SK-N-SH (cell line): Measurements from ENCODE around the gene EHD1. TPM values are rescaled to one million over a fixed set of nuclear protein-coding genes. Genes with fewer than 3 reads are reported as not detected.

ENCODE experiments used
- CTCF ChIA-PET: fragments of 300-600, 350-600 bp; formaldehyde crosslinking; extraction: SDS; loops from one replicate; lab custom pipeline; 2021; lab: Yijun Ruan, JAX
- POLR2A ChIA-PET: fragments of 350-600 bp; sonication (Branson Sonifier 250); formaldehyde crosslinking; extraction: SDS; loops from one replicate; lab custom pipeline; 2020; ENCODE audit warnings: antibody characterized with exemption, inconsistent platforms; lab: Yijun Ruan, JAX
- DNase-seq: peaks from one replicate; pipeline ENCODE4 v3.0.0; 2012
- H2AFZ ChIP-seq: fragments of 200-600 bp; sonication (generic); 2 replicates; pipeline ENCODE4 v1.8.1; 2016; ENCODE audit warnings: antibody characterized with exemption, mild to moderate bottlenecking, low read depth
- H3F3A ChIP-seq: fragments of 200-600 bp; sonication (generic); replicated peaks from 2 replicates; pipeline ENCODE3; 2016; ENCODE audit warnings: antibody characterized with exemption, mild to moderate bottlenecking; ENCODE audit not compliant: insufficient read depth
- H3K27ac ChIP-seq, 2 experiments: fragments of 200-500 bp in 1 of 2; fragments of 200-600 bp in 1 of 2; sonication (Bioruptor generic) in 1 of 2; sonication (generic), shearing (Covaris generic) in 1 of 2; 2 replicates each; pipeline versions ENCODE4 v1.5.1 to v1.6.1; 2014 to 2016; ENCODE audit warnings: low read depth in 2 of 2, inconsistent platforms in 1 of 2, low read length in 1 of 2, mild to moderate bottlenecking in 1 of 2, mixed read lengths in 1 of 2
- H3K27me3 ChIP-seq: fragments of 200-600 bp; sonication (generic), shearing (Covaris generic); 2 replicates; pipeline ENCODE4 v1.6.1; 2016; ENCODE audit warnings: mixed run types; ENCODE audit not compliant: insufficient read depth
- H3K36me3 ChIP-seq, 2 experiments: fragments of 200-500 bp in 1 of 2; fragments of 200-600 bp in 1 of 2; sonication (Bioruptor generic) in 1 of 2; sonication (generic) in 1 of 2; replicated peaks in 1 of 2; 2 replicates each; pipeline versions ENCODE3 to v1.5.1; 2014 to 2016; ENCODE audit warnings: low read length in 1 of 2, mild to moderate bottlenecking in 1 of 2; ENCODE audit not compliant: insufficient read depth in 2 of 2, control insufficient read depth in 1 of 2
- H3K4me1 ChIP-seq, 2 experiments: fragments of 200-500 bp in 1 of 2; fragments of 200-600 bp in 1 of 2; sonication (Bioruptor generic) in 1 of 2; sonication (generic), shearing (Covaris generic) in 1 of 2; 2 replicates each; pipeline versions ENCODE4 v1.5.1 to v1.6.1; 2014 to 2016; ENCODE audit warnings: low read depth in 1 of 2, low read length in 1 of 2, mixed run types in 1 of 2; ENCODE audit not compliant: insufficient read depth in 2 of 2, control insufficient read depth in 1 of 2
- H3K4me2 ChIP-seq: fragments of 200-600 bp; sonication (generic), shearing (Covaris generic); 2 replicates; pipeline ENCODE4 v1.6.1; 2017; ENCODE audit warnings: mixed run types
- H3K4me3 ChIP-seq, 2 experiments: fragments of 200-500 bp in 1 of 2; fragments of 200-600 bp in 1 of 2; sonication (Bioruptor generic) in 1 of 2; sonication (generic), shearing (Covaris generic) in 1 of 2; 2 replicates each; pipeline versions ENCODE4 v1.5.1 to v1.8.1; 2014 to 2016; ENCODE audit warnings: low read depth in 2 of 2, inconsistent platforms in 1 of 2, low read length in 1 of 2, mild to moderate bottlenecking in 1 of 2, mixed read lengths in 1 of 2, moderate library complexity in 1 of 2
- H3K79me2 ChIP-seq: fragments of 200-600 bp; sonication (generic); 2 replicates; pipeline ENCODE4 v1.8.1; 2017; ENCODE audit warnings: mild to moderate bottlenecking; ENCODE audit not compliant: insufficient read depth
- H3K9ac ChIP-seq: fragments of 200-600 bp; sonication (generic); 2 replicates; pipeline ENCODE4 v1.6.1; 2017; ENCODE audit warnings: mixed run types
- H3K9me2 ChIP-seq: fragments of 200-600 bp; sonication (generic); 2 replicates; pipeline ENCODE4 v1.6.1; 2017; ENCODE audit warnings: mixed run types
- H3K9me3 ChIP-seq: fragments of 200-600 bp; sonication (generic); 2 replicates; pipeline ENCODE4 v1.6.1; 2017; ENCODE audit warnings: mixed run types, mild to moderate bottlenecking, moderate library complexity
- H4K20me1 ChIP-seq: fragments of 200-600 bp; sonication (generic); 2 replicates; pipeline ENCODE4 v1.6.1; 2017; ENCODE audit warnings: mild to moderate bottlenecking, mixed run types; ENCODE audit not compliant: insufficient read depth
- CTCF ChIP-seq: fragments of 200-600 bp; sonication (generic); IDR thresholded peaks from 2 replicates; pipeline ENCODE4 v1.6.1; 2017; ENCODE audit warnings: antibody characterized with exemption, mild to moderate bottlenecking, moderate library complexity
- ELF1 ChIP-seq: IDR thresholded peaks from 2 replicates; pipeline ENCODE4 v1.4.0; 2012
- FOSL2 ChIP-seq: IDR thresholded peaks from 2 replicates; pipeline ENCODE4 v1.4.0; 2012; ENCODE audit warnings: low read depth, mild to moderate bottlenecking, moderate library complexity, borderline replicate concordance
- FOXM1 ChIP-seq: IDR thresholded peaks from 2 replicates; pipeline ENCODE4 v1.4.0; 2012; ENCODE audit warnings: low read depth, mild to moderate bottlenecking
- GABPA ChIP-seq: IDR thresholded peaks from 2 replicates; pipeline ENCODE4 v1.4.0; 2012; ENCODE audit warnings: low read depth, mild to moderate bottlenecking
- GATA2 ChIP-seq: sonication (generic); formaldehyde crosslinking; IDR thresholded peaks from 2 replicates; pipeline ENCODE4 v1.5.0; 2020; ENCODE audit warnings: mild to moderate bottlenecking, missing genetic modification reagents
- IRF3 ChIP-seq: fragments of 150-350 bp; IDR thresholded peaks from 2 replicates; pipeline ENCODE4 v1.6.1; 2016; ENCODE audit warnings: mild to moderate bottlenecking, low read depth, low read length
- JUND ChIP-seq: IDR thresholded peaks from 2 replicates; pipeline ENCODE4 v1.4.0; 2012
- MAX ChIP-seq: IDR thresholded peaks from 2 replicates; pipeline ENCODE4 v1.4.0; 2012; ENCODE audit warnings: low read depth
- MXI1 ChIP-seq: IDR thresholded peaks from 2 replicates; pipeline ENCODE4 v1.6.1; 2012; ENCODE audit warnings: mild to moderate bottlenecking, low read depth, low read length, improper control_type of control experiment
- NFIC ChIP-seq: IDR thresholded peaks from 2 replicates; pipeline ENCODE4 v1.4.0; 2012; ENCODE audit warnings: borderline replicate concordance
- POLR2AphosphoS5 ChIP-seq: IDR thresholded peaks from 2 replicates; pipeline ENCODE4 v1.6.1; 2012; ENCODE audit warnings: low read depth, low read length
- RXRA ChIP-seq: IDR thresholded peaks from 2 replicates; pipeline ENCODE4 v1.4.0; 2012; ENCODE audit warnings: low read depth, mild to moderate bottlenecking, borderline replicate concordance
- SMC3 ChIP-seq: IDR thresholded peaks from 2 replicates; pipeline ENCODE4 v1.6.1; 2012; ENCODE audit warnings: low read depth, low read length, improper control_type of control experiment
- TAF1 ChIP-seq: IDR thresholded peaks from 2 replicates; pipeline ENCODE4 v1.6.1; 2012; ENCODE audit warnings: low read depth, mild to moderate bottlenecking, low read length, moderate library complexity, borderline replicate concordance
- TEAD4 ChIP-seq: IDR thresholded peaks from 2 replicates; pipeline ENCODE4 v1.4.0; 2012; ENCODE audit warnings: mild to moderate bottlenecking, borderline replicate concordance; ENCODE audit not compliant: insufficient read depth
- USF1 ChIP-seq: IDR thresholded peaks from 2 replicates; pipeline ENCODE4 v1.4.0; 2012; ENCODE audit warnings: low read depth, borderline replicate concordance
- YY1 ChIP-seq: IDR thresholded peaks from 2 replicates; pipeline ENCODE4 v1.4.0; 2012; ENCODE audit warnings: low read depth, mild to moderate bottlenecking
- WGBS: methylation state at CpG from one replicate; pipeline ENCODE4 v1.1.6; 2017; ENCODE audit warnings: low lambda C conversion rate; 5-methylcytosine and 5-hydroxymethylcytosine counted together
- polyA plus RNA-seq, 3 experiments: library from polyadenylated mRNA; depleted of rRNA; stranded (reverse); fragments of >200 nt; gene quantifications; 2 replicates each; pipeline ENCODE4 v1.2.3, GENCODE V29; 2012

EHD1 gene
- polyA plus RNA-seq, 1 of the 3 experiments (the other 2 are of a cell fraction): 93.3 TPM

- Histone ChIP-seq H3K4me3 (no peak overlapping the region), H3K36me3 (no peaks in the 10 kb centered on the region), H3K79me2 (no peaks in the 10 kb centered on the region), H3F3A (peaks cover 12% of the 10 kb centered on the region), H3K27ac (no peak overlapping the region), H3K27me3 (no peaks in the 10 kb centered on the region), H3K9me3 (no peaks in the 10 kb centered on the region), H3K4me1 (peaks cover 4 to 5% of the 10 kb centered on the region in 2 experiments; a peak in 2 of 4 replicates), H2AFZ (no peak overlapping the region), H3K9me2 (no peaks in the 10 kb centered on the region), H3K4me2 (no peak overlapping the region), H3K9ac (no peak overlapping the region), H4K20me1 (no peaks in the 10 kb centered on the region)
- POLR2A ChIA-PET: no interaction called here
- DNase-seq: no peak
- 90% methylated on average over 10 of the region's 15 CpGs for WGBS
- TF ChIP-seq USF1 (no peak), RXRA (no peak), GABPA (no peak), NFIC (no peak), POLR2AphosphoS5 (no peak), TAF1 (no peak), TEAD4 (no peak), SMC3 (no peak), FOXM1 (no peak), MXI1 (no peak), JUND (no peak), GATA2 (CRISPR knock-in tag) (no peak), MAX (no peak), CTCF (no peak), IRF3 (no peak), YY1 (no peak), ELF1 (no peak), FOSL2 (no peak)
- CTCF ChIA-PET: interaction anchor here (1.1 to 12.8 kb wide), 3 partner anchors 45 to 172 kb away, joined by 4 to 530 read pairs (median 8); partner anchors contain the start of genes ARL2 and EHD1
Measured at GRCh38 chr11:64841592-64842365, 36.6 kb downstream of the EHD1 start.
